Measurements from ENCODE around the gene BCAS3. TPM values are rescaled to one million over a fixed set of nuclear protein-coding genes. Genes with fewer than 3 reads are reported as not detected.

BCAS3 gene
- total RNA-seq, 1 donor from 2014 or later, result 14.5 TPM

DNA sequence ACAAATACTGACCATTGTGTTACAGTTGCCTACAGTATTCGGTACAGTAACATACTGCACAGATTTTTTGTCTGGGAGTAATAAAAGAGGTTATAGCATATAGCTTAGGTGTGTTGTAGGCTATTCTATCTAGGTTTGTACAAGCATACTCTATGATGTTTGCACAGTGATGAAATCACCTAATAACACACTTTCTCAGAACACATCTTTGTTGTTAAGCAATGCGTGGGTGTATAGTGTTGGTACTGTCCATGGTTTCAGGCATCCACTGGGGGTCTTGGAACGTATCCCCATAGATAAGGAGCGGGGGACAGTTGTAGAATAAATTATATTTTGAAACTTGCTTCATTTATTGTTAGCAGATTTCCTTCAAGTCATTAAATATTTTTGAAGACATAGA lies 428.7 kb downstream of the BCAS3 start:
- DNase-seq (ENCODE audit: low read depth) (no peak), FAIRE-seq (no peak)
- no peaks in the 10 kb centered on the region for H3K79me2 ChIP-seq (ENCODE audit: insufficient read depth, low read length)
- TF ChIP-seq, protein P1, sequence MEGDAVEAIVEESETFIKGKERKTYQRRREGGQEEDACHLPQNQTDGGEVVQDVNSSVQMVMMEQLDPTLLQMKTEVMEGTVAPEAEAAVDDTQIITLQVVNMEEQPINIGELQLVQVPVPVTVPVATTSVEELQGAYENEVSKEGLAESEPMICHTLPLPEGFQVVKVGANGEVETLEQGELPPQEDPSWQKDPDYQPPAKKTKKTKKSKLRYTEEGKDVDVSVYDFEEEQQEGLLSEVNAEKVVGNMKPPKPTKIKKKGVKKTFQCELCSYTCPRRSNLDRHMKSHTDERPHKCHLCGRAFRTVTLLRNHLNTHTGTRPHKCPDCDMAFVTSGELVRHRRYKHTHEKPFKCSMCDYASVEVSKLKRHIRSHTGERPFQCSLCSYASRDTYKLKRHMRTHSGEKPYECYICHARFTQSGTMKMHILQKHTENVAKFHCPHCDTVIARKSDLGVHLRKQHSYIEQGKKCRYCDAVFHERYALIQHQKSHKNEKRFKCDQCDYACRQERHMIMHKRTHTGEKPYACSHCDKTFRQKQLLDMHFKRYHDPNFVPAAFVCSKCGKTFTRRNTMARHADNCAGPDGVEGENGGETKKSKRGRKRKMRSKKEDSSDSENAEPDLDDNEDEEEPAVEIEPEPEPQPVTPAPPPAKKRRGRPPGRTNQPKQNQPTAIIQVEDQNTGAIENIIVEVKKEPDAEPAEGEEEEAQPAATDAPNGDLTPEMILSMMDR (IDR thresholded peaks at IDR 0.05; ENCODE audit: insufficient read depth, low read depth, low read length), result no peak
- no peak for TF ChIP-seq EZH2 (IDR thresholded peaks at IDR 0.05; ENCODE audit: insufficient read depth, low read length)
- no peaks in the 10 kb centered on the region for H3K27me3 ChIP-seq (ENCODE audit: insufficient read depth, low read length)
- no peak overlapping the region for H3K9ac ChIP-seq (ENCODE audit: low read length)
- no peak overlapping the region for H3K4me2 ChIP-seq (ENCODE audit: low read length)
- H3K4me1 ChIP-seq (ENCODE audit: insufficient read depth, low read length), result no peaks in the 10 kb centered on the region
- Mint-ChIP-seq H3K4me3 (ENCODE audit: unreplicated experiment) (no peak overlapping the region), H3K27ac (ENCODE audit: unreplicated experiment) (no peak overlapping the region), H3K4me1 (ENCODE audit: low read depth, unreplicated experiment) (peaks cover 5% of the 10 kb centered on the region), H3K36me3 (ENCODE audit: low read depth, unreplicated experiment) (no peaks in the 10 kb centered on the region), H3K27me3 (ENCODE audit: low read depth, unreplicated experiment) (no peaks in the 10 kb centered on the region), H3K9me3 (ENCODE audit: unreplicated experiment) (no peaks in the 10 kb centered on the region)
- H3K27ac ChIP-seq (ENCODE audit: low read depth, low read length), result no peak overlapping the region
- H3K9me3 ChIP-seq (ENCODE audit: insufficient read depth, low read depth, low read length), result no peaks in the 10 kb centered on the region
- H3K36me3 ChIP-seq (ENCODE audit: insufficient read depth, low read length), result no peaks in the 10 kb centered on the region
- H4K20me1 ChIP-seq (ENCODE audit: insufficient read depth, low read length), result no peaks in the 10 kb centered on the region
- no peak overlapping the region for H3K4me3 ChIP-seq (ENCODE audit: insufficient read depth, low read depth, low read length)
- H2AFZ ChIP-seq (ENCODE audit: low read depth, low read length), result no peak overlapping the region

DNA sequence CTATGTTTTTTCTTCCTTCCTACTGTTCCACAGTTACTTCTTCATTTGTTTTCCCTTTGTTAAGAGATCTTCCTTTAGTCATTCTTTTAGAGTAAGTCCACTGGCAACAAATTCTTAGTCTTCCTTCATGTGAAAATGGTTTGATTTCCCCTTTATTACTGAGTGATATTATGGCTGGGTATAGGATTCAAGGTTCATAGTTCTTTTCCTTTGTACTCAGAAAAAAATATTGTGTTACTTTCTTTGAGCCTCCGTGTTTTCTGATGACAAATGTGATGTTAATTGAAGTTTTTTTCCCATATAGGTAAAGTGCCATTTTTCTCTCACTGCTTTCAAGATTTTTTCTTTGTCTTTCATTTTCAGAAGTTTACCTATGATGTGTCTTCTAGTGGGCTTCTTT lies 438.9 kb downstream of the BCAS3 start:
- TF ChIP-seq, protein P1 (IDR thresholded peaks at IDR 0.05; ENCODE audit: insufficient read depth, low read depth, low read length), result no peak
- TF ChIP-seq EZH2 (IDR thresholded peaks at IDR 0.05; ENCODE audit: insufficient read depth, low read length), result no peak
- Mint-ChIP-seq H3K4me3 (ENCODE audit: unreplicated experiment) (no peak overlapping the region), H3K9me3 (ENCODE audit: unreplicated experiment) (peaks cover 5% of the 10 kb centered on the region), H3K27me3 (ENCODE audit: low read depth, unreplicated experiment) (no peaks in the 10 kb centered on the region), H3K36me3 (ENCODE audit: low read depth, unreplicated experiment) (no peaks in the 10 kb centered on the region), H3K27ac (ENCODE audit: unreplicated experiment) (no peak overlapping the region), H3K4me1 (ENCODE audit: low read depth, unreplicated experiment) (no peaks in the 10 kb centered on the region)
- no peak overlapping the region for H3K4me3 ChIP-seq (ENCODE audit: insufficient read depth, low read depth, low read length)
- no peaks in the 10 kb centered on the region for H3K4me1 ChIP-seq (ENCODE audit: insufficient read depth, low read length)
- H3K27ac ChIP-seq (ENCODE audit: low read depth, low read length), result no peak overlapping the region
- no peaks in the 10 kb centered on the region for H3K79me2 ChIP-seq (ENCODE audit: insufficient read depth, low read length)
- no peaks in the 10 kb centered on the region for H3K27me3 ChIP-seq (ENCODE audit: insufficient read depth, low read length)
- H3K9me3 ChIP-seq (ENCODE audit: insufficient read depth, low read depth, low read length), result no peaks in the 10 kb centered on the region
- H3K36me3 ChIP-seq (ENCODE audit: insufficient read depth, low read length), result no peaks in the 10 kb centered on the region
- H3K4me2 ChIP-seq (ENCODE audit: low read length), result no peak overlapping the region
- no peaks in the 10 kb centered on the region for H4K20me1 ChIP-seq (ENCODE audit: insufficient read depth, low read length)
- no peak overlapping the region for H3K9ac ChIP-seq (ENCODE audit: low read length)
- no peak overlapping the region for H2AFZ ChIP-seq (ENCODE audit: low read depth, low read length)
- DNase-seq (ENCODE audit: low read depth) (no peak), FAIRE-seq (no peak)

DNA sequence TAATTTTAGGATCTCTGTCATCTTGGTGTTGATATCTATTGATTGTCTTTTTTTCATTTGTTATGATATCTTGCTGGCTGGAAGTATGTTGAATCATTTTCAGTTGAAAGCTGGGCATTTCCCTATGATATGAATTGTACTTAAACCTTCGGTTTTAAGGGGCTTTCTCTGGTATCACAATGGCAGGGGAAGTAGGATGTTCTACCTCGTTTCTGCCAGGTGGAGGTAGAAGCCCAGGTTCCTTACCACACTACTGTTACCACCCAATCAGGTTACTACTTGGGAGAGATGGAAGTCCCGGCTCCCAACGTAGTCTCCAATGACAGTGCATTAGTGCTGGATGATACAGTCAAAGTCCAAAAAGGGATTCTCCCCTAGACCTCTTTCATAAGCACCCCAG lies 440.3 kb downstream of the BCAS3 start:
- Histone ChIP-seq H3K4me2 (ENCODE audit: low read length) (no peak overlapping the region), H3K9me3 (ENCODE audit: insufficient read depth, low read depth, low read length) (no peaks in the 10 kb centered on the region), H3K27ac (ENCODE audit: low read depth, low read length) (no peak overlapping the region), H3K4me1 (ENCODE audit: insufficient read depth, low read length) (no peaks in the 10 kb centered on the region), H3K4me3 (ENCODE audit: insufficient read depth, low read depth, low read length) (no peak overlapping the region), H2AFZ (ENCODE audit: low read depth, low read length) (no peak overlapping the region), H3K9ac (ENCODE audit: low read length) (no peak overlapping the region), H4K20me1 (ENCODE audit: insufficient read depth, low read length) (no peaks in the 10 kb centered on the region), H3K27me3 (ENCODE audit: insufficient read depth, low read length) (no peaks in the 10 kb centered on the region), H3K36me3 (ENCODE audit: insufficient read depth, low read length) (no peaks in the 10 kb centered on the region), H3K79me2 (ENCODE audit: insufficient read depth, low read length) (no peaks in the 10 kb centered on the region)
- Mint-ChIP-seq H3K27ac (ENCODE audit: unreplicated experiment) (no peak overlapping the region), H3K4me3 (ENCODE audit: unreplicated experiment) (no peak overlapping the region), H3K9me3 (ENCODE audit: unreplicated experiment) (peaks cover 5% of the 10 kb centered on the region), H3K27me3 (ENCODE audit: low read depth, unreplicated experiment) (no peaks in the 10 kb centered on the region), H3K36me3 (ENCODE audit: low read depth, unreplicated experiment) (no peaks in the 10 kb centered on the region), H3K4me1 (ENCODE audit: low read depth, unreplicated experiment) (no peaks in the 10 kb centered on the region)
- TF ChIP-seq, protein P1 (IDR thresholded peaks at IDR 0.05; ENCODE audit: insufficient read depth, low read depth, low read length), result no peak
- TF ChIP-seq EZH2 (IDR thresholded peaks at IDR 0.05; ENCODE audit: insufficient read depth, low read length), result no peak
- no peak for FAIRE-seq
- DNase-seq (ENCODE audit: low read depth), result no peak
